ENCODE data around the gene VGF.
"Not testable (repeated sequence)": the region's sequence is repeated elsewhere in the genome, so short reads cannot be mapped to it uniquely, and the experiment has no call there.

Gene VGF

GRCh38 chr7:101137651-101138212 is 27.6 kb downstream of the VGF start:
- in situ Hi-C loops (cut with HindIII; ENCODE audit: low sequenced_read_pairs): no loop called here
- TF ChIP-seq CTCF (IDR thresholded peaks at IDR 0.05; ENCODE audit: low read depth, low read length): no peak
- no peak for DNase-seq (ENCODE audit: low read depth, low spot score)
- H3K4me3 ChIP-seq (ENCODE audit: low read depth, low read length): no peak overlapping the region

GRCh38 chr7:101134399-101134980 is 30.9 kb downstream of the VGF start:
- no peak for TF ChIP-seq CTCF (IDR thresholded peaks at IDR 0.05; ENCODE audit: low read depth, low read length)
- peak; percentile 63 for DNase-seq (ENCODE audit: low read depth, low spot score)
- no peak overlapping the region for H3K4me3 ChIP-seq (ENCODE audit: low read depth, low read length)
- in situ Hi-C loops (cut with HindIII; ENCODE audit: low sequenced_read_pairs): no loop called here

DNA sequence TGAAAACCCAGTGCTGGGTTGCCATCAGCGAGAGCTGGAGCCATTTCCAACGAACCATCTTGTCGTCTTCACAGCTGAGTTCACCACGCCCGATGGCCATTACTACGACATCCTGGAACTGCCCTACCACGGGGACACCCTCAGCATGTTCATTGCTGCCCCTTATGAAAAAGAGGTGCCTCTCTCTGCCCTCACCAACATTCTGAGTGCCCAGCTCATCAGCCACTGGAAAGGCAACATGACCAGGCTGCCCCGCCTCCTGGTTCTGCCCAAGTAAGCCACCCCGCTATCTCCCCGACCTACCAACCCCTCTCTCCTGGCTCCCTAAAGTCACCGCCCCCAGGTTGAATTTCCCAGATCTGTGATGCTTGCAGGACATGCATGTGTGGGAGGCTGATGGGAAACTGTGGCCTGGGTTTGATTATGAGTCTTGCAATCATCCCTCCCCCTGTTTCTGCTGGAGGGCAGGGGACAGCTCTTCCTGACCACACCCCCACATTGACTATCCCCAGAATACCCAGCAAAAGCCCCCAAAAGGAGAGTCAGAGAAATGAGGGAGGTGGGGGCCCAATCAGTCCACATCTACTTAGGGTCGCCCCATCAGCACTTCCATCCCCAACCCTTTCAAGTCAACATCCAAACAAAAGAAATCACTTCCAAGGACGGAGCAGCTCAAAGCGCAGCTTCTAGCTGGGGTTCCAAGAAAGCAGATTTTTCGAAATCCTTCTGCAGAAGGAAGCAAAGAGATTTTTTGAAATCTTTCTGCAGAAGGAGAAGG is 31.6 kb downstream of the VGF start:
- peak; percentile 56 for DNase-seq (ENCODE audit: low read depth, low spot score)
- TF ChIP-seq CTCF (IDR thresholded peaks at IDR 0.05; ENCODE audit: low read depth, low read length): no peak
- in situ Hi-C loops (cut with HindIII; ENCODE audit: low sequenced_read_pairs): no loop called here
- H3K4me3 ChIP-seq (ENCODE audit: low read depth, low read length): no peak overlapping the region

- in situ Hi-C loops (cut with HindIII; ENCODE audit: low sequenced_read_pairs); H3K4me3 ChIP-seq (ENCODE audit: low read depth, low read length): not testable (repeated sequence)
- DNase-seq (ENCODE audit: low read depth, low spot score): peak; percentile 47
These were observed 32.5 kb downstream of the VGF start for GRCh38 chr7:101132626-101133600.

- DNase-seq (ENCODE audit: low read depth, low spot score): no peak
- peak overlapping the region; percentile 97 for H3K4me3 ChIP-seq (ENCODE audit: low read depth, low read length)
- in situ Hi-C loops (cut with HindIII; ENCODE audit: low sequenced_read_pairs): no loop called here
- no peak for TF ChIP-seq CTCF (IDR thresholded peaks at IDR 0.05; ENCODE audit: low read depth, low read length)
These were observed 35.7 kb downstream of the VGF start for GRCh38 chr7:101129603-101130117.

DNA sequence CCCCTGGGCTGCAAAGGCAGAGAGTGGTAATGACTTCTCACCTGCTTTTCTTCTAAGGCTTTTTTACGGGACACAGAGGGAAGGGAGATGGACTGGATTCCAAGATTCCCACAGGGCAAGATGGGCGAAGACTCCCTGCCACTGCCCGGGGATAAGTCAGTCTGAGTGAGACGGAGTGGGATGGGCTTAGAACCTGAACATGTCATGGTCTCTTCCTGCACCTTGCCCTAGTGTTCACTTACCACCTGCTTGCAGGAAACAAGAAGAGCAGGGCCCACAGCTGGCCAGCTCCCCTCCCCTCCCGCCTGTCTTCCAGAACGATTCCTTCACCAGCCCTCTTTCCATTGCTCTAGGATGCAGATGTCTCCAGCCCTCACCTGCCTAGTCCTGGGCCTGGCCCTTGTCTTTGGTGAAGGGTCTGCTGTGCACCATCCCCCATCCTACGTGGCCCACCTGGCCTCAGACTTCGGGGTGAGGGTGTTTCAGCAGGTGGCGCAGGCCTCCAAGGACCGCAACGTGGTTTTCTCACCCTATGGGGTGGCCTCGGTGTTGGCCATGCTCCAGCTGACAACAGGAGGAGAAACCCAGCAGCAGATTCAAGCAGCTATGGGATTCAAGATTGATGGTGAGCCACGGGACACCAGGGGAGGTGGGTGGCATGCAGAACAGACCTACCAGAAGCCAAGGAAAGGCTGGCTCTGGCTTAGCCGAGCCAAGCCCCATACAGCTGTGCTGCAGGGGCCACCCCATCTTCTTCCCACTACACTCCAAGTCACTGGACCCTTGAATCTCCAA is 37.1 kb downstream of the VGF start:
- peak; percentile 65 for DNase-seq (ENCODE audit: low read depth, low spot score)
- in situ Hi-C loops (cut with HindIII; ENCODE audit: low sequenced_read_pairs): no loop called here
- peak overlapping the region; percentile 97 for H3K4me3 ChIP-seq (ENCODE audit: low read depth, low read length)
- no peak for TF ChIP-seq CTCF (IDR thresholded peaks at IDR 0.05; ENCODE audit: low read depth, low read length)

All from astrocyte of the spinal cord (primary cell).